HG03460 (cell line): ENCODE results near the gene S100A7.
"Not testable (repeated sequence)": the region's sequence is repeated elsewhere in the genome, so short reads cannot be mapped to it uniquely, and the experiment has no call there.

ENCODE experiments used
- ATAC-seq: cut with Tn5 transposase; IDR thresholded peaks from one replicate; pipeline ENCODE4 v1.9.1; 2021; ENCODE audit not compliant: unreplicated experiment

Gene S100A7

DNA sequence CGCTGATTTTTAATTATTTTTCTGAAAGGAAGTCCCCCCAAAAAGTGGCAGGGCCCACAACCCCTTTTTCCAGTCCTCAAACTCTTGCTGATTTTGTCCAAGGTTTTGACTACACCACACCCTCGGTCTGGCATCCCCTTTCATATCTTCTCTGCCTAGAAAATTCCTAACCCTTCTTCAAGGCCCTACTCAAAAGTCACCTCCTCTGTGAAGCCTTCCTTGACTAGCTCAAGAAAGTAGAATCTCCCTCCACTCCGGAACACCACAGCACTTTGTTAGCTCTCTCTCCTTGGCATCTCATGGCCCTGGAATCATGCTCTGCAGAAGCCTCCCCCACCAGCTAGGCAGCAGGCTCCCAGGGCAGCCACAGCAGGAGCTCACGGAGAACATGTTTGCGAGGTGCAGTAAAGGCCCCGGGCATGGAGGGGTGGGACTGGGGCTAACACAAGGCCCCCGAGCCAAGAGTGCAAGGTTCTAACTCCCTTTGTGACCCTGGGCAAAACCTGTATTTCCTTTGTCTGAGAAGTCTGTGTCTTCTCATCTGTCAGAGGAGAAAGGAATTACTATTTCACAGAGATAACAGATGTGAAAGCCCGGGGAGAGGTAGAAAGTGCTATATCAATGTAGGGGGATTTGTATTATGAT is 17.7 kb upstream of the S100A7 start:
- no peak for ATAC-seq

DNA sequence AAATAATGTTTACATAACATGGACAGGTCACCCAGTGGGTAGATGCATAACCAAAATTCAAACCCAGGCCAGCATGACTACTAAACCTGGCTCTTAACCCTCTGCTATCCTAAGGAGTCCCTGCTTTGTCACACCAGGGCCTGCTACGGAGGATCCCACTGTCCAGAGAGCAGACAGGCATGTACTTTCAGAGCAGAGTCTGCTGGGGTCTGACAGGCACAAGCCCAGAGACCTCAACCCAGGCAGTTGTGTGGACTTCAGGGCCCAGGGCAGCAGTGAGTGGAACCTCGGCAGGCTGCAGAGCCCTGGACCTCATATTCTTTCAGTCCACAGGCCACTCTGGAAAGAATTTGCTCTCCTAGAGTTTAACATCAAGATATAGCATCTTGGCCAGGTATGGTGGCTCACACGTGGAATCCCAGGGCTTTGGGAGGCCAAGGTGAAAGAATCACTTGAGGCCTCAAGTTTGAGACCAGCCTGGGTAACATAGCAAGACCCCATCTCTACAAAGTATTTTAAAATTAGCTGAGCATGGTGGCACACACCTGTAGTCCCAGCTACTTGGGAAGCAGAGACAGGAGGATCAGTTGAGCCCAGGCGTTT is 16.1 kb upstream of the S100A7 start:
- no peak for ATAC-seq

DNA sequence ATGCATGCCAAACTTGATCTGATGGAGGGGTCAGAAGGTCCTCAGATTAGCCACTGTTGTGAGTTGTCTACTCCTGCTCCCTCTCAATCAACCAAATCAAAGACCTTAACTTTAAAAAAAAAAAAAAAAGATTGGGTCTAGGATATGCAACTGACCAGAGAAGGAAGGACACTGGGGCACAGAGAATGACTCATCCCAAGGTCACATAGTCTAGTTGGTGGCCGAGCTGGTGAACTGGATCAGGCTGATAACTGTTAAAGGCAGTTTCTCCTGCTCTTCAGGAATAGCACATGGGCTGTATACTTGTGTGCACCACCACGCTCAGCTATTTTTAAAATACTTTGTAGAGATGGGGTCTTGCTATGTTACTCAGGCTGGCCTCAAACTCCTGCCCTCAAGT is 14.8 kb upstream of the S100A7 start:
- no peak for ATAC-seq

DNA sequence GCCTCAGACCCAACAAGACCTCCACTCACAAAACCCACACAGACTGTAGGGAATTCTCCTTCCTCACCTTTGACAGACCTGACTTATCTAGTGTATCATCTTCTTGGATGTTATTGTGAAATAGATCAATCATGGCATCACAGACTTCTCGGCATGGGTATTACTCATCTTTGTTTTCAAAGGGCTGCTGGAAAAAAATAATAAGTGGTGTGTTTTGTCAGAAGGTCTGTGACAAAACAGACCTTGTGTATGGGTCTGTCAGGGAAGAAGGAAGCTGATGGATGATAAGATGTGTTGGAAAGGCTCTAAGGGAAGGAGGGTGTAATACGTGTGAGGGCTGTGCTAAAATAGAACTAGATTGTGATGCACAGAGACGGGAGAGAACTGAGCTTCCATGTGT is 13.9 kb upstream of the S100A7 start:
- no peak for ATAC-seq

DNA sequence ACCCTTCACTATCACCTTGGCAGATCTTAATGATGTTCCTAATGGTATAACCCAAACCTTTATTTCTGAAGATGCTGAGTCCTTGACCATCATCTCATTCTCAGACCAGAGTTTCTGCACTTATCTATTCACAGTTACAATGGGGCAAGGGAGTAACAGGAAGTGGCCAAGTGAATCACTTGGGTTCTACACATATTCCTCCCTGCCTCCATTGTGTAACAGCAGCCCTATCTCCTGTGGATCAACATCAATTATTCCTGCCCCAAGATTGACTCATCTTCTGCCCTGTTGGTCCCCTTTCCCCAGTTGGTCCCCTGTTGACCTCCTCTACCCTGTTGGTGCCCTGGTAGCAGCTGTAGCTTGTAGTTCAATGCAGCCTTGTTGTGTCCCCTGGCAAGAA is 10.3 kb upstream of the S100A7 start:
- ATAC-seq: no peak

DNA sequence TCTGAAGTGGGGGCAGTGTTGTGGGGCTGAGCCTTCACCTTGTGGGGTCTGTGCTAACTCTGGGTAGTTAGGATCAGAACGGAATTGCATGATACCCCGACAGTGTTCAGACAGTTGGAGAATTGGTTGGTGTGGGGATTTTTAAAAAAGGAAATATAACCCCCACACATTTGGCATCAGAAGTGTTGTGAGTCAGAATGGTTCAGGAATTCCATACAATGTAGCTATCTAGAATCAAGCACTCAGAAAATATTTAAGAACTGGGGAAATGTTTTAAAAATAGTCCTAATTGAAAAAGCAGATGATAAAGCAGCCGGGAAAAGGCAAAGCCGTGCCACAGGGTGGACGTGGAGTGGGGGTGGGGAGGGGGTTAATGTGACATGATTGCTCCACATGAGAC is 6.5 kb upstream of the S100A7 start:
- no peak for ATAC-seq

DNA sequence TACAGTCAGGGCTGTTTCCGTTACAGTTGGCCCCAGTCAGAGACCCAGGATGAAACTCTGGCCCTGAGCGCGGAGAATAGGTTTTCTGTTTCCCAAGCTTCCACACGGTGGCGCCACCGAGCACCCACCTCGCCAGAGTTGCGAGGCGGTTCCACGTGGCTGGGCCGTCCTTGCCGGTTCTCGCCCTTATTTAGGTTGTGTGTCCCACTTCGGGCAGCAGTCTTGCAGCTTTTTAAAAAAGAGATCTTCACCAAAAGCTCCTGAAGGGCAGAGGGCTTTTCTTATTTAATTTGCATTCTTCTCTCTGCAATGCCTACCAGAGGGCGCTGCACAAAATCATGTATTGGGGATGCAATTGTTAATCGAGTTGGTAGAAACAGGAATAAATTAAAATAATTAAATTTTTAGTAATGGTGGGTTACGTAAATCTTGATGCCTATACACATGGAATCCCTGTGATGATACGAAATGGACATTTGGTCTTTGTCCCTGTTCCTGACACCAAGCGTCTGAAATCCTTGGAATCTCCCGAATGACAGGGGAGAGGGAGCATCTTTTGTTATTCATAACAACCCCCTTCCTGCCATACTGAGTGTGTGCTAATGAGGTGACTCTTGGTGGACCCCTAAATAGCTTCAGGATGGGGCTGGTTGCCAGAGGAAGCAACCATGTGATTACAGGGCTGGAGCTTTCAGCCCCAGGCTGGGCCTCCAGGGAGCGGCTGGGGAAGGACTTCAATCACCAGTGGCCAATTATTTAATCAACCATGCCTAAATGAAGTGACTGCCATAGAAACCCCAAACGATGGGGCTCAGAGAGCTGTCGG is 5.6 kb upstream of the S100A7 start:
- no peak for ATAC-seq

DNA sequence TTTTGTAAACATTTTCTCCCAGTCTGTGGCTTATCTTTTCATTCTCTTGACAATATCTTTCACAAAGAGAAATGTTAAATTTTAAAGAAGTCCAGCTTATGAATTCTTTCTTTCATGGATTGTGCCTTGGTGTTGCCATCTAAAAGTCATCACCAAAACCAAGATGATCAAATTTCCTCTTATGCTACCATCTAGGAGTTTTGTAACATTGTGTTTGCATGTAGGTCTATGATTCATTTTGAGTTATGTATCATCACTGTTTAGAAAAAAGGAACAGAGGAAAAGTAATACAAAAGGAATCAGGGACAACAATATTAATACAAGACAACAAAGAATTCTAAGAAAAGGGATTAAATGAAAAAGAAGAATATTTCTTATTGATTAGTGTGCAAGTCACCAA is 2.3 kb upstream of the S100A7 start:
- not testable (repeated sequence) for ATAC-seq

DNA sequence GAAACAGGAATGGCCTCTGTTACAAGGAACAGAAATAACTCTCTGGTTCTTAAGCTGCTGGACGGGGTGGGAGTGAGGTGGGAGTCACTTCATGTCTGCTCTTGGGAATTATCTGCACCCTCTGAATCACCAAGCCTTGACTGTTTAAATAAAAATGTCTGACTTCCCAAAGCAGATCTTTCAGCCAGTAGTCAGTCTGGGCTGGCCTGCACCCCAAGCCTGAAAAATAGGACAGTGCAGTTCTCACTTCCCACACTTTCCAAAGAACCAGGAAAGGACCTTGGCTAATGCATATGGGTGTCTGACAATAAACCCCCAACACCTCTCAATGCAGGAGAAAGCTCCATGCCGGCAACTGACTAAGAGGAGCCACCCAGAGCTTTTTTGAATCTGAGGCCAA is 796 bp downstream of the S100A7 start:
- no peak for ATAC-seq

DNA sequence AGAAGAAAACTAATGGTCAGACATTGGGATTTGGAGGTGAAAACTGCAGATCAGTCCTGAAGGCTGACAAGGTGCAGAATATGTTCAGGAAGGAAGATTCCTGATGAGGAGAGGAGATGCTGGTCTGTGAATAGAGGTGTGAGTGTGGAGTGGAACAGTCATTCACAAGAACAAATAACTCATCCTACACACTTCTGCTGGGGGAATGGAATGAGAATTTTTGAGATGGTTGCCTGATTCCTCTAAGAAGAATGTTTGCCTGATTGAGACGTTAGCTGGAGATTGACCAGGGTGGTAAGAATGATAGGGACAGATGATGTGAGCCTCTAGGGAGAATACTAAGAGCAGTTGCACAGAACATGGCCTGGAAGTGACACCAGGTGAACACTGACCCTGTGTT is 4.1 kb downstream of the S100A7 start:
- ATAC-seq: no peak

DNA sequence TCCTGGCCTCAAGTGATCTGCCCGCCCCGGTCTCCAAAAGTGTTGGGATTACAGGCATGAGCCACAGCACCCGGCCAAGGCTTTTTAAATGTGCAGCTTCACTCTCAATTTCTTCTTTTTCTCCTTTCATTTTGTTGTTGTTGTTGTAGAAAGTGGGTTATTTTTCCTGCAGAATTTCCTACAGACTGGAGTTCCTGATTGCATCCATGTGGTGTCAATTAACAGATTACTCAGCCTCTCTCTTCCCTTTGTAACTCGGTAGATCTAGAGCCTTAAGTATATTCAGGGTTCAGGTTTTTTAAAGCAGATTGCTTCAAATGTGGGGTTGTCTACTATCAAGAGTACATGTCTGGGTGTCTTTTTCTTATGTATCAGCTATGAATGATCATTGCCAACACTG is 11.6 kb downstream of the S100A7 start:
- ATAC-seq: not testable (repeated sequence)

DNA sequence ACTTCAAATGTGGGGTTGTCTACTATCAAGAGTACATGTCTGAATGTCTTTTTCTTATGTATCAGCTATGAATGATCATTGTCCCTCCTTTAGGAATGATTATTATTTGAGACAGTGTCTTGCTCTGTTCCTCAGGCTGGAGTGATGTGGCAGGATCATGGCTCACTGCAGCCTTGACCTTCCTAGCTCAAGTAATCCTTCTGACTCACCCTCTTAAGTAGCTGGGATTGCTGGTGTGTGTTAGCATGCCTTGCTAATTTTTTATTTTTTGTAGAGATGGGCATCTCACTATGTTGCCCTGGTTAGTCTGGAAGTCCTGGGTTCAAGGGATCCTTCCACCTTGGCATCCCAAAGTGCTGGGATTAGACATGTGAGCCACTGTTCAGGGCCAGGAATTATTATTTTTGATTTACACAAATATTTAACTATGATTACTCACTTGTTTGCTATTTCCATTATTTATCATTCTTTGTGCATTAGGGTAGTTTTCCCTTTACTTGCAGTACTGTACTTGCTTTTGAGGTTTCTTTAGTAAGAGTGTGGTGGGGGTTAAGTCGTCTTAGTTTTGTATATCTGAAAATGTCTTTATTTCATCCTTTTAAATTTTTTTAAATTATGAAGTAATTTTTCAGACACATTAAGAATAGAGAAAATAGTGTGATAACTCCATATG is 12.8 kb downstream of the S100A7 start:
- no peak for ATAC-seq

DNA sequence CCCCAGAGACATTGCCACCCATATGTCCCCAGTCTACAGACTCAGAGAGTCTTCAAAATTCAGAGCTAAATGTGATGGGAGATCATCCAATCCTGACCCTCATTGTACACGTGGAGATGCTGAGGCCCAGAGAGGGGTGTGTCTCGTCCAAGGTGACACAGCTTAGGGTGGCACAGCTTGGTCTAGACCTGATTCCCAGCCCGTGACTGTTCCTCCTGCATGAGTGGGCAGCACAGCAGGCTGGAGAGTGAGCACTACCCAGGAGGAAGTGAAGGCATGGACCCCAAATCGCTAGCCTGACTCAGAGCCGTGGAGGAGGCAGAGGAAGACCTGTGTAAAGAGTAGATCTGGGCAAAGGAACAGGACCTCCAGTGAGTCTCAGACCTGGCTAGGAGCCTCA is 16.4 kb downstream of the S100A7 start:
- ATAC-seq: no peak

DNA sequence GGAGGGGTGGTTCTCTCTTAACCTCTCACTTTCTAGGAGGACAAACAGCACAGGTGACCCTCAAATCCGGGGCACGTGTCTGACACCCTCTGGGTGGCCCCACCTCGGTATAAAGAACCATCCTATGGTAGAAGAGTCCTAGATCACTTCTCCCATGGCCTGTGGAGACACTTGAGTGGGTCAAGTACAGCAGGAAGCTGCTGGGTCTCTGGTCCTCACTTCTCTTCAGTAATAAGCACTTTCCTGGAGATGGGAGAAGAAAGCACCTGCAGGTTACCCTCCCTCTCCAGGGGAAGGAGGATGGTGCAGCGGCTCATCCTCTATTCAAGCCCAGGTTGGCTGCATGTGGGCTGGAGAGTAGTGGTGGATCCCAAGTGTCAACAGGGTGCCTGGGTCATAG is 17.0 kb downstream of the S100A7 start:
- no peak for ATAC-seq

DNA sequence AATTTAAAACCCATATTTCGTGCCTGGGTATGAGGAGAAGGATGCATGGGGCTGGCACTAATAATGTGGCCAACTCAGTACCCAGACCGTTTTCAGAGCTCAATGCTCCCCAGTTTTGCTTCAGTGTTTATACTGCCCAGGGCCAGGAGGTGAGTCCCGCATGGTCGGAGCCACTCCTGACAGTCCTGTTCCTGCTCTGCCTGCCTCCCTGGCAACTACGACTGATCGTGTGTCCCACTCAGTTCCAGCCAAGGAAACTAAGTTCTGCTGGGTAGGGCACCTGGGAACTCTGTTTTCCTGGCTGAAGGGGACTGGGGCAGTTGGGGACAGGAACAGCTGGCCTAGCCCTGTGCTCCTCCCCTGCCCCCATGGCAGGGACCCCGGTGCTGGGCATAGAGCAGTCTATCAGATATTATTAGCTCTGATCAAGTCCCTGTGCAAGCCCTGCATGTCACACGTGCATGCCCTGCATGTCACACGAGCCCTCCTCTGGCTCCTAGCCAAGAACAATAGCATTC is 19.2 kb downstream of the S100A7 start:
- no peak for ATAC-seq

DNA sequence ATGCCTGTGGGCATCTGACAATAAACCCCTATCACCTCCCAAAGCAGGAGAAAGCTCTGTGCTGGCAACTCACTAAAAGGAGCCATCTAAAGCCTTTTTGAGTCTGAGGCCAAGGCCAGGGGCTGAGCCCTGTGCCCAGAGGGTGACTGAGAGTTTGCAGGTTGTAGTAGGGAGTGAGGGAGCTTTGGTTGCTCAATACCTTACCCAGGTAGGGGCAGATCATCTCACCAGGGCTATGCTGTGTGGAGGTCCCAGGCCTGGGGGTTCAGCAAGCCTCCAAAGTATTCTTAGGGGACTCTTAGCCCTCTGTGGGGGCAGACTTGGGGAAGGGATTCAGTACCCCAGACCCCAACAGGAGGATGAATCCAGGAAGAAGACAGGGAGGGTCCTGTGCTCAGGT is 21.2 kb downstream of the S100A7 start:
- ATAC-seq: no peak

DNA sequence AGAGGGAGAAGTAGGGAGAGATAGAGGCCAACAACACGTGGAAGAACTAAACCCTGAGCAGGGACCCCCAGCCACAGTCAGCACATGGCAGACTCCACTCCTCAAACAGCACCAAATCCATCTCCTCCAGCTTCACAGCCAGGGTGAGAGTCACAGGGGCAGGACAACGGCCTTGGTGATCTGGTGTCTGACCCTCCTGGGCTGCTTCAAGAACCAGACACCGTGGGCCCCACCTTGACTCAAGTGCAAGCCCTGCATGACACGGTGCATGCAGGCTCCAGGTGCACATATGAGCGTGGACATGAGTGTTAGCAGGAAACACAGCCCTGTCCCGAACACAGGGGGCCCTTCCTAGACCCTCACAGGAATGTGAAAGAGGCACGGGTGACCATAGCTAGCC is 21.9 kb downstream of the S100A7 start:
- no peak for ATAC-seq

DNA sequence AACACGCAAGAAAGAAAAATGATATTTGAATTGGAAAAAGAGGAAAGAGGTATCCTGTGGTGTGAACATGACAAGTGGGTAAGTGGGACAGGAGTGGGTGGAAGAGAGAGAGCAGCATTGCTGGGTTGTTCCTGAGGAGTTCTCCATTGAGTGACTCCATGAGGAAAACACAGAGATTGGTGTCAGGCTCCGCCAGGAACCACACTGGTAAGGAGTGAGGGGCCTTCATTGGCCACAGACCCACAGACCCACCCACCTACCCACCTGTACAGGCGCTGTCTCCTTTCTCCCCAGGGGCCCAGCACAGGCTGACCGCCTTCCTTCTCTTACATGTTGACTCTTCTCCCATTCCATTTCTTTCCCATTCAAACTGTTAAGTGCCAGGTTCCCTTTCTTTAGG is 23.2 kb downstream of the S100A7 start:
- ATAC-seq: no peak

DNA sequence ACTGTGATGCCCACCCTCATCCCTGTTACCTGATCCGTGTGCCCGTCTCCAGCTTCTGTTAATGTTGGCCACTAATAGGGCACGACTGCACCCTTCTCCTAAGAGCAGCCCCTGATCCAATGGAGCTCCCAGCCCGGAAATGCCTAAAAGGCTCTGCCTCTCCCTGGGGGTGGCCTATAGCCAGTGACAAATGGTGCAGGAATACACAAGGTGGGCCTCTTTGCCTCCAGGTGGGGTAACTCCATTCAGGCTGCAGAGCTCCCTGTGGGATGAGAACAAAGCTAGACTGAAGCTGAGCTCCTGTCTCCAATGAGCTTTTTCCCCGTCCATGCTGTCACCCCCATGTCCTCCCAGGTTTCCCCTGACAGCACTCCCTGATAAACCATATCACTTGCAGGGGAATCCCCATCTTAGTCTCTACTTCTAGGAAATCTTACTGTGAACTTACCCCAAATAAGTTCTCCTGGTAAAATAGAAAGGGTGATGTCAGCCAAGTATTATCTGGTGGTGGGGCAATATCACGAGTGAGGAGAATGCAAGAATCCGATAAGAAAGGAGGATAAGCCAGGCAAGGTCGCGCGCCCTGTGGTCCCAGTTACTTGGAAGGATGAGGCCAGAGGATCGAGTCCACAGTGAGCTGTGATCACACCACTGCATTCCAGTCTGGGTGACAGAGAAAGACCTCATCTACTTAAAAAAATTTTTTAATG is 25.6 kb downstream of the S100A7 start:
- no peak for ATAC-seq

DNA sequence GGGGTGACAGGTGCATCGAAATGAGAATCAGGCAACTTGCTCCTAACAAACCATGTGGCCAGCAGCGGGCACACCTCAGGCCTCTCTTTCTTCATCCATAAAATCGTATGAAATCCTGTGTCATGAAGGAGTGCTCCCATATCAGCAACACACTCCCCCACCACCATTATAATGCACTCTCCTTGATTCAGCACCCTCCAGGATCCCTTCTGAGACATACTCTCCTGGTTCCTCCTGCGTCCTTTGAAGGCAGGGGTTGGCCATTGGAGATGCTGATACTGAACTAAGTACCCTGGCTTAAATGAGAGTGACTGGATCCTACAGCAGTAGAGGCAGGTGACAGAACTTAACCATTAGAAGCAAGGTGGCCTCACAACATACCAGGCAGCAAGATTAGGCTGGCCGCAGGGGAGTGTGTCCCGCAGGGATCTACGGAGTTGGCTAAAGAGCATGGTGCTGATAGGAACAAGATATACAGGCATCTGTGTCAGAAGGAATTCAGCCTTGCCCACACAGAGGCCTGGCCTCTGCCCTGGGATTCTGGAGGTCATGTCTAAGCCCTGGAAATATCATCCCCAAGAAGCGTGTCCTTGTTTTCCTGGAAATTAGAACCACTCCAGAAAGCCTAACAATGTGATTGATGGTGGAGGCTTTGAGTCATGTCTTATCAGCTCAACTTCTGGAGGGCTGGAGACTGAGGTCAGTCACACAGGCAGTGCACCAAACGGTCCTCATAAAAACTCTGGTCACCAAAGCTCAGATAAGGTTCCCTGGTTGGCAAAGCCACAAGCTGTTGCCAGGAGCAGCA is 27.4 kb downstream of the S100A7 start:
- no peak for ATAC-seq
